HepG2 (cell line): ENCODE data around the gene PLIN3. TPM values are rescaled to one million over a fixed set of nuclear protein-coding genes. Genes with fewer than 3 reads are reported as not detected.
A peak's percentile ranks its signal among the peaks of the same experiment; 100 is the strongest.

Experiments used
- E2F2 ChIP-seq: sonication (generic); formaldehyde crosslinking; IDR thresholded peaks from 2 replicates; pipeline ENCODE4 v1.4.0; 2020; ENCODE audit warnings: missing genetic modification reagents, borderline replicate concordance
- ERF ChIP-seq: IDR thresholded peaks from 2 replicates; pipeline ENCODE4 v1.6.1; 2018; ENCODE audit warnings: missing biosample characterization, missing genetic modification reagents
- FIP1L1 ChIP-seq: fragments of 200-400 bp; formaldehyde crosslinking; IDR thresholded peaks from 2 replicates; pipeline ENCODE4 v1.6.1; 2018; ENCODE audit warnings: low read depth, mild to moderate bottlenecking, low read length, moderate library complexity, borderline replicate concordance; ENCODE audit not compliant: insufficient read depth
- GLI4 ChIP-seq: sonication (generic); formaldehyde crosslinking; IDR thresholded peaks from 2 replicates; pipeline ENCODE4 v1.5.1; 2020; ENCODE audit warnings: missing genetic modification reagents, mild to moderate bottlenecking, moderate library complexity, borderline replicate concordance
- JUN ChIP-seq: sonication (generic); formaldehyde crosslinking; IDR thresholded peaks from 2 replicates; pipeline ENCODE4 v1.4.0; 2020; ENCODE audit warnings: mild to moderate bottlenecking, missing genetic modification reagents
- MBNL3 ChIP-seq: fragments of 250-450 bp; sonication (Bioruptor Pico); conservative IDR thresholded peaks from 2 replicates; pipeline ENCODE4 v1.8.0; 2022; ENCODE audit warnings: mild to moderate bottlenecking, inconsistent platforms
- POLR2A ChIP-seq, 2 experiments: IDR thresholded peaks; 2 replicates each; pipeline ENCODE4 v1.6.1; 2011; ENCODE audit warnings: low read depth in 2 of 2, low read length in 2 of 2, mild to moderate bottlenecking in 1 of 2, moderate library complexity in 1 of 2; ENCODE audit not compliant: insufficient read depth in 1 of 2
- SNAPC2 ChIP-seq: sonication (generic); formaldehyde crosslinking; IDR thresholded peaks from 2 replicates; pipeline ENCODE4 v1.8.1; 2022; ENCODE audit warnings: mild to moderate bottlenecking, missing genetic modification reagents
- TAF1 ChIP-seq: sonication (generic); formaldehyde crosslinking; IDR thresholded peaks from 2 replicates; pipeline ENCODE4 v1.4.0; 2020; ENCODE audit warnings: missing genetic modification reagents
- ZBTB20 ChIP-seq: sonication (generic); formaldehyde crosslinking; IDR thresholded peaks from 2 replicates; pipeline ENCODE4 v1.8.1; 2023; ENCODE audit warnings: missing genetic modification reagents, low read depth, mild to moderate bottlenecking, borderline replicate concordance
- ZMYM4 ChIP-seq: sonication (generic); formaldehyde crosslinking; IDR thresholded peaks from 2 replicates; pipeline ENCODE4 v1.8.1; 2023; ENCODE audit warnings: mild to moderate bottlenecking, missing genetic modification reagents
- ZNF441 ChIP-seq: sonication (generic); formaldehyde crosslinking; IDR thresholded peaks from 2 replicates; pipeline ENCODE4 v1.7.0; 2021; ENCODE audit warnings: missing genetic modification reagents, borderline replicate concordance
- ZNF446 ChIP-seq: sonication (generic); formaldehyde crosslinking; IDR thresholded peaks from 2 replicates; pipeline ENCODE4 v1.5.0; 2020; ENCODE audit warnings: mild to moderate bottlenecking, missing genetic modification reagents
- ZNF547 ChIP-seq: sonication (generic); formaldehyde crosslinking; IDR thresholded peaks from 2 replicates; pipeline ENCODE4 v1.5.1; 2020; ENCODE audit warnings: mild to moderate bottlenecking, missing genetic modification reagents
- ZNF724P ChIP-seq: sonication (generic); formaldehyde crosslinking; IDR thresholded peaks from 2 replicates; pipeline ENCODE4 v1.8.0; 2022; ENCODE audit warnings: missing genetic modification reagents, borderline replicate concordance
- ZNF792 ChIP-seq: IDR thresholded peaks from 2 replicates; pipeline ENCODE4 v1.6.1; 2016
- ZSCAN21 ChIP-seq: sonication (generic); formaldehyde crosslinking; IDR thresholded peaks from 2 replicates; pipeline ENCODE4 v1.8.0; 2022; ENCODE audit warnings: mild to moderate bottlenecking, missing genetic modification reagents, moderate library complexity, borderline replicate concordance
- ZSCAN5A ChIP-seq: sonication (generic); formaldehyde crosslinking; IDR thresholded peaks from 2 replicates; pipeline ENCODE4 v1.8.0; 2022; ENCODE audit warnings: mild to moderate bottlenecking, missing genetic modification reagents, borderline replicate concordance
- polyA plus RNA-seq, 8 experiments: library from polyadenylated mRNA; depleted of rRNA in 3 of 8; stranded (reverse) in 7 of 8; unstranded in 1 of 8; fragments of >200 nt; fragmentation: Illumina TruSeq in 4 of 8; extraction: Trizol in 4 of 8; gene quantifications; 2 replicates each; pipeline versions ENCODE4 v1.2.1 to v1.2.3, GENCODE V29; 2011 to 2016; ENCODE audit warnings: low read depth in 4 of 8, missing spikeins in 1 of 8, mixed read lengths in 1 of 8; ENCODE audit not compliant: insufficient read depth in 1 of 8
- total RNA-seq, 5 experiments: library from RNA; depleted of rRNA; stranded (reverse); fragments of >200 nt; fragmentation: Illumina TruSeq; extraction: Trizol; gene quantifications; 2 replicates each; pipeline ENCODE4 v1.2.3, GENCODE V29; 2016; ENCODE audit warnings: low read depth in 1 of 5
- TF ChIP-seq, protein P1 (sequence below): sonication (generic); formaldehyde crosslinking; IDR thresholded peaks from 2 replicates; pipeline ENCODE4 v1.4.0; 2020; ENCODE audit warnings: missing genetic modification reagents, borderline replicate concordance
- TF ChIP-seq, protein P2 (sequence below): sonication (generic); formaldehyde crosslinking; IDR thresholded peaks from 2 replicates; pipeline ENCODE4 v1.4.0; 2020; ENCODE audit warnings: missing genetic modification reagents, borderline replicate concordance
- TF ChIP-seq, protein P3 (sequence below): sonication (generic); formaldehyde crosslinking; IDR thresholded peaks from 2 replicates; pipeline ENCODE4 v1.4.0; 2020; ENCODE audit warnings: missing genetic modification reagents

PLIN3 gene
- total and polyA plus RNA-seq, 2 of the 13 experiments (the other 11 are each of a cell fraction or from before 2014, with no cell fraction given): 49.3 to 57.9 TPM

- TF ChIP-seq FIP1L1: no peak
- no peak; the same call in 1 of the 2 replicates for TF ChIP-seq TAF1 (CRISPR knock-in tag)
- TF ChIP-seq POLR2A (IDR thresholded peaks at IDR 0.05; ENCODE audit: insufficient read depth in 1 of 2, low read depth in 2 of 2, low read length in 2 of 2): no peak; a peak in 1 of 4 replicates
- TF ChIP-seq, protein P1, sequence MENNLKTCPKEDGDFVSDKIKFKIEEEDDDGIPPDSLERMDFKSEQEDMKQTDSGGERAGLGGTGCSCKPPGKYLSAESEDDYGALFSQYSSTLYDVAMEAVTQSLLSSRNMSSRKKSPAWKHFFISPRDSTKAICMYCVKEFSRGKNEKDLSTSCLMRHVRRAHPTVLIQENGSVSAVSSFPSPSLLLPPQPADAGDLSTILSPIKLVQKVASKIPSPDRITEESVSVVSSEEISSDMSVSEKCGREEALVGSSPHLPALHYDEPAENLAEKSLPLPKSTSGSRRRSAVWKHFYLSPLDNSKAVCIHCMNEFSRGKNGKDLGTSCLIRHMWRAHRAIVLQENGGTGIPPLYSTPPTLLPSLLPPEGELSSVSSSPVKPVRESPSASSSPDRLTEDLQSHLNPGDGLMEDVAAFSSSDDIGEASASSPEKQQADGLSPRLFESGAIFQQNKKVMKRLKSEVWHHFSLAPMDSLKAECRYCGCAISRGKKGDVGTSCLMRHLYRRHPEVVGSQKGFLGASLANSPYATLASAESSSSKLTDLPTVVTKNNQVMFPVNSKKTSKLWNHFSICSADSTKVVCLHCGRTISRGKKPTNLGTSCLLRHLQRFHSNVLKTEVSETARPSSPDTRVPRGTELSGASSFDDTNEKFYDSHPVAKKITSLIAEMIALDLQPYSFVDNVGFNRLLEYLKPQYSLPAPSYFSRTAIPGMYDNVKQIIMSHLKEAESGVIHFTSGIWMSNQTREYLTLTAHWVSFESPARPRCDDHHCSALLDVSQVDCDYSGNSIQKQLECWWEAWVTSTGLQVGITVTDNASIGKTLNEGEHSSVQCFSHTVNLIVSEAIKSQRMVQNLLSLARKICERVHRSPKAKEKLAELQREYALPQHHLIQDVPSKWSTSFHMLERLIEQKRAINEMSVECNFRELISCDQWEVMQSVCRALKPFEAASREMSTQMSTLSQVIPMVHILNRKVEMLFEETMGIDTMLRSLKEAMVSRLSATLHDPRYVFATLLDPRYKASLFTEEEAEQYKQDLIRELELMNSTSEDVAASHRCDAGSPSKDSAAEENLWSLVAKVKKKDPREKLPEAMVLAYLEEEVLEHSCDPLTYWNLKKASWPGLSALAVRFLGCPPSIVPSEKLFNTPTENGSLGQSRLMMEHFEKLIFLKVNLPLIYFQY: no peak
- TF ChIP-seq E2F2 (CRISPR knock-in tag): no peak
- TF ChIP-seq ZNF441 (CRISPR knock-in tag): no peak
- TF ChIP-seq, protein P2, sequence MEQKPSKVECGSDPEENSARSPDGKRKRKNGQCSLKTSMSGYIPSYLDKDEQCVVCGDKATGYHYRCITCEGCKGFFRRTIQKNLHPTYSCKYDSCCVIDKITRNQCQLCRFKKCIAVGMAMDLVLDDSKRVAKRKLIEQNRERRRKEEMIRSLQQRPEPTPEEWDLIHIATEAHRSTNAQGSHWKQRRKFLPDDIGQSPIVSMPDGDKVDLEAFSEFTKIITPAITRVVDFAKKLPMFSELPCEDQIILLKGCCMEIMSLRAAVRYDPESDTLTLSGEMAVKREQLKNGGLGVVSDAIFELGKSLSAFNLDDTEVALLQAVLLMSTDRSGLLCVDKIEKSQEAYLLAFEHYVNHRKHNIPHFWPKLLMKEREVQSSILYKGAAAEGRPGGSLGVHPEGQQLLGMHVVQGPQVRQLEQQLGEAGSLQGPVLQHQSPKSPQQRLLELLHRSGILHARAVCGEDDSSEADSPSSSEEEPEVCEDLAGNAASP (CRISPR knock-in tag): no peak
- TF ChIP-seq ZSCAN21 (CRISPR knock-in tag): no peak
- peak; percentile 89 for TF ChIP-seq ERF
- no peak for TF ChIP-seq ZMYM4 (CRISPR knock-in tag)
- TF ChIP-seq GLI4 (CRISPR knock-in tag): no peak
- TF ChIP-seq ZNF724P: no peak
- TF ChIP-seq ZSCAN5A: no peak
- TF ChIP-seq MBNL3 (CRISPR knock-in tag): no peak
- TF ChIP-seq, protein P3, sequence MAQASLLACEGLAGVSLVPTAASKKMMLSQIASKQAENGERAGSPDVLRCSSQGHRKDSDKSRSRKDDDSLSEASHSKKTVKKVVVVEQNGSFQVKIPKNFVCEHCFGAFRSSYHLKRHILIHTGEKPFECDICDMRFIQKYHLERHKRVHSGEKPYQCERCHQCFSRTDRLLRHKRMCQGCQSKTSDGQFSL: no peak
- TF ChIP-seq ZNF792 (CRISPR knock-in tag): no peak
- TF ChIP-seq ZBTB20 (CRISPR knock-in tag): no peak
- TF ChIP-seq SNAPC2 (CRISPR knock-in tag): no peak
- TF ChIP-seq JUN: no peak
- no peak for TF ChIP-seq ZNF547 (CRISPR knock-in tag)
- no peak for TF ChIP-seq ZNF446 (CRISPR knock-in tag)
Measured at GRCh38 chr19:4815426-4816201, 51.9 kb downstream of the PLIN3 start (continued).
